ENCODE measurements around the gene NT5DC3.

Gene NT5DC3

DNA sequence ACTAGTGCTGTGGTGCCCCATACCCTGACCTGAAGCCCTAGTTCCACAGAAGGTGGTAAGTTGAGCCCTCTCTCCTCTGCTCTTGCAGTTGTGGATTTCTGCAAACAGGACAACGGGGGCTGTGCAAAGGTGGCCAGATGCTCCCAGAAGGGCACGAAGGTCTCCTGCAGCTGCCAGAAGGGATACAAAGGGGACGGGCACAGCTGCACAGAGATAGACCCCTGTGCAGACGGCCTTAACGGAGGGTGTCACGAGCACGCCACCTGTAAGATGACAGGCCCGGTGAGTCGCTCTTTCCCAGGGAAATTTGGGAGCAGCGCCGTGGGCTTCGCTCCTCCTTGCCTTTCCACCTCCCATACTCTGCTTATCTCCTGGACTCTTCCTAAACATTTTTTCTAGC lies 92.2 kb downstream of the NT5DC3 start:
- DNase-seq (ENCODE audit: low read depth): no peak
- H3K4me3 ChIP-seq (ENCODE audit: control insufficient read depth, low read depth, low read length): no peak overlapping the region
- TF ChIP-seq, protein P1, sequence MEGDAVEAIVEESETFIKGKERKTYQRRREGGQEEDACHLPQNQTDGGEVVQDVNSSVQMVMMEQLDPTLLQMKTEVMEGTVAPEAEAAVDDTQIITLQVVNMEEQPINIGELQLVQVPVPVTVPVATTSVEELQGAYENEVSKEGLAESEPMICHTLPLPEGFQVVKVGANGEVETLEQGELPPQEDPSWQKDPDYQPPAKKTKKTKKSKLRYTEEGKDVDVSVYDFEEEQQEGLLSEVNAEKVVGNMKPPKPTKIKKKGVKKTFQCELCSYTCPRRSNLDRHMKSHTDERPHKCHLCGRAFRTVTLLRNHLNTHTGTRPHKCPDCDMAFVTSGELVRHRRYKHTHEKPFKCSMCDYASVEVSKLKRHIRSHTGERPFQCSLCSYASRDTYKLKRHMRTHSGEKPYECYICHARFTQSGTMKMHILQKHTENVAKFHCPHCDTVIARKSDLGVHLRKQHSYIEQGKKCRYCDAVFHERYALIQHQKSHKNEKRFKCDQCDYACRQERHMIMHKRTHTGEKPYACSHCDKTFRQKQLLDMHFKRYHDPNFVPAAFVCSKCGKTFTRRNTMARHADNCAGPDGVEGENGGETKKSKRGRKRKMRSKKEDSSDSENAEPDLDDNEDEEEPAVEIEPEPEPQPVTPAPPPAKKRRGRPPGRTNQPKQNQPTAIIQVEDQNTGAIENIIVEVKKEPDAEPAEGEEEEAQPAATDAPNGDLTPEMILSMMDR (IDR thresholded peaks at IDR 0.05; ENCODE audit: control insufficient read depth, insufficient read depth, low read depth, low read length, missing control alignments): no peak

DNA sequence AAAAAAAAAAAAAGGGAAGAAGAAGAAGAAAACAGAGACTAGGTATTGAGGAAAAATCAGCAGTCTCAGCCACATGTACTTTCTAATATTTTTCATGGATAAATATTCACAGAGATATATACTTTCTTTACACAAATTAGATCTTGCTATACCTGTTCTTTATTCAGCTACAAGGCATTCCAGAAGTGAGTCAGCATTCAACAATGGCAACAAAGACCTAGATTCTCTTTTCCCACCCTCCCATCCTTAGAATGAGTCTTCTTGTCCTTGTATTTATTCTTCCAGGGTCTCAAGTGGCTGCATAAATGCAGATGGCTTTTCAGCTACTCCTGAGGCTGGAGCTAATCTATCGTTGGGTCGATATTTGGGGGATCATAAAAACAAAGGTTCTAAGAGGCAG lies 93.0 kb downstream of the NT5DC3 start:
- DNase-seq (ENCODE audit: low read depth): no peak
- TF ChIP-seq, protein P1 (IDR thresholded peaks at IDR 0.05; ENCODE audit: control insufficient read depth, insufficient read depth, low read depth, low read length, missing control alignments): no peak
- H3K4me3 ChIP-seq (ENCODE audit: control insufficient read depth, low read depth, low read length): no peak overlapping the region

DNA sequence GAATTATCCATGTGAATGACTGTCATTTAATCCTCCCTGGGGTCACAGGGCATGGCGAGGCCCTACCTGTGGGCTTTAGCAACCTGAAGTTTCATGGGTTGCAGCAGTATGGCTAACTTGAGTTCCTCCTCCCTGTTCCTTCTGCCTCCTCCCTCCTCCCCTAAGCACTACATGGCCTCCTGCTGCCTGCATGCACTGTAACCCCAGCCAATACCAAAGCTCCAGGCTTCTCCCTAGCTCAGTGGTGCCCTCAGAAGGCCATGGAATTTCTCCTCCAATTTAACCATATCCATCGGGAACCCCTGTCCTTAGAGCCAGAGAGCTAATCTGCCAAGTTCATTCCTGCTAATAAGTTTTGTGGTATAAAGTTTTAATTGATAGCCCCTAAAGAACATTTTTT lies 95.1 kb downstream of the NT5DC3 start:
- DNase-seq (ENCODE audit: low read depth): no peak
- H3K4me3 ChIP-seq (ENCODE audit: control insufficient read depth, low read depth, low read length): no peak overlapping the region
- TF ChIP-seq, protein P1 (IDR thresholded peaks at IDR 0.05; ENCODE audit: control insufficient read depth, insufficient read depth, low read depth, low read length, missing control alignments): no peak

DNA sequence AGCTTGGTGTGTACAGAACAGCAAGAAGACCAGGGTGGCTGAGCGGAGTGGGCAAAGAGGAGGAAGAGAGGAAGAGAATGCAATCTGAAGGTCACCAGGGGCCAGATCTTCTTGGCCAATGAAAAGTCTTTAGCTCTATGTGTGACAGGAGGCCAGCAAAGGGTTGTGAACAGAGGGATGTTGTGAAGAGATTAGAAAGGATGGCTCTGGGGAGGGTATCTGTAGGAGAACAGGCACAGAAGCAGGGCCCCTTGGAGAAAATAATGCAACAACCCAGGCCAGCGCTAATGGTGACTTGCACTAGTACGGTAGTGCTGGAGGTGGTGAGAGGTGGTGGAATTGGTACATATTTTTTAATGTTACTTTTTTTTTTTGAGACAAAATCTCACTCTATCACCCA lies 97.2 kb downstream of the NT5DC3 start:
- TF ChIP-seq, protein P1 (IDR thresholded peaks at IDR 0.05; ENCODE audit: control insufficient read depth, insufficient read depth, low read depth, low read length, missing control alignments): no peak
- H3K4me3 ChIP-seq (ENCODE audit: control insufficient read depth, low read depth, low read length): no peak overlapping the region
- DNase-seq (ENCODE audit: low read depth): no peak

DNA sequence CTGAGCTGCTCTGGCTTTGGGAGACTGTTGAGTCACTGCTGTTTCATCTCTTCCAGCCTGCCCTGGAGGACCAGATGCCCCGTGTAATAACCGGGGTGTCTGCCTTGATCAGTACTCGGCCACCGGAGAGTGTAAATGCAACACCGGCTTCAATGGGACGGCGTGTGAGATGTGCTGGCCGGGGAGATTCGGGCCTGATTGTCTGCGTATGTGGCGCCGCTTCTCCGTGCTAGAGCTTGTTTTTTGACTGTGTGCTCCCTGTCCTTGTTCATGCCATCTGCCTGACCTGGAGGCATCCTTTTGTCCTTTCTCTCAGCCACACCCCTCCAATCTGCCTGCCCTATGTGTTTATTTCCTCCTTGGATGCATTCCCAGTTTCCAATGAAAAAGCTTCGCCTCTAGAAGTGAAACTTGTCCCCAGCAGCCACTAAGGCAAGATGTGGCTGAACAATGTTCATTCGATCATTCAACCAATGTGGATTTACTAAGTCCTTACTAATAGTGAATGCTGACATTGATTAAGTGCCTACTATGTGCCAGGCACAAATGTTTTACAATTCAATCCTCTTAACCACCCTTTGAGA lies 98.6 kb downstream of the NT5DC3 start:
- TF ChIP-seq, protein P1 (IDR thresholded peaks at IDR 0.05; ENCODE audit: control insufficient read depth, insufficient read depth, low read depth, low read length, missing control alignments): no peak
- H3K4me3 ChIP-seq (ENCODE audit: control insufficient read depth, low read depth, low read length): no peak overlapping the region
- no peak for DNase-seq (ENCODE audit: low read depth)

DNA sequence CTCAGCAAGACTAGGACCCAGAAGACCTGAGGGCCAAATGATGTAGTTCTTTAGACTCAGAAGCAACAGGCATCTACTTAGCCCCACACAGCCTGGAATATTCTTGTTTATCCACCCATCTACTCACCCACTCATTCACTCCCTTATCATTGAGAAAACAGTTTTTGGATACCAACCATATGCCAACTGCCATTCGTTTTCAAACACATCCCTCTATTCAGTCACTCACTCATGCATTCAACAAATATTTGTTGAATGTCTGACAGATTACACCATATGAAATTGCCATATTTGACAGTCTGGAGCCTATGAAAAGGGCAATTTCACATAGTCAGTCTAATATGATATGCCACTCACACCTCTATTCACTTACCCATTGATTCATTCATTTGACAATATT lies 103.2 kb downstream of the NT5DC3 start:
- no peak for DNase-seq (ENCODE audit: low read depth)
- H3K4me3 ChIP-seq (ENCODE audit: control insufficient read depth, low read depth, low read length): no peak overlapping the region
- TF ChIP-seq, protein P1 (IDR thresholded peaks at IDR 0.05; ENCODE audit: control insufficient read depth, insufficient read depth, low read depth, low read length, missing control alignments): no peak

DNA sequence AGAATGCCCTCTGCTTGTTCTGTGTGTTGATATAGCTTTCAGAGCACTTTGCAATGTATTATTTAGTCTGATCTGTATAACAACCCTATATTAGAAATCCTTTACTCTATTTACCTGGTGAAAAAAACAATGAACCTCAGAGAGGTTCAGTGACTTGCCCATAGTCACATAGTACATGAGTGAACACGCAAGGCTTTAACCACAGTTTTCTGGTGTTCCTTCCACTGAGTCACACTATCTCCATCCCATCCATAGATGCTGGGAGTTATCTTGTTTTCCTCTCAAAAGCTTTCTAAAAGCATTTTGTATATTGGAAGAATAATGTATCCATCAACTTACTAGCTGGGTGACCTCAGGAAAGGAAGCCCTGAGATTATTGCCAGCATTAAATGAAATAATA lies 104.5 kb downstream of the NT5DC3 start:
- no peak overlapping the region for H3K4me3 ChIP-seq (ENCODE audit: control insufficient read depth, low read depth, low read length)
- TF ChIP-seq, protein P1 (IDR thresholded peaks at IDR 0.05; ENCODE audit: control insufficient read depth, insufficient read depth, low read depth, low read length, missing control alignments): no peak
- DNase-seq (ENCODE audit: low read depth): no peak
